ENCODE data around the gene ECE1. TPM values are rescaled to one million over a fixed set of nuclear protein-coding genes. Genes with fewer than 3 reads are reported as not detected.

Gene ECE1
- total RNA-seq, 1 experiment from 2014 or later: 192 TPM

- CTCF ChIA-PET: no interaction called here
Observed at GRCh38 chr1:21284206-21285054, 5.8 kb downstream of the ECE1 start.

GRCh38 chr1:21283524-21283923 is 6.7 kb downstream of the ECE1 start:
- CTCF ChIA-PET: no interaction called here

More at GRCh38 chr1:21284206-21285054, 5.8 kb downstream of the ECE1 start:
- no peak for ATAC-seq
- in situ Hi-C loops (cut with HindIII; ENCODE audit: low pct_unique_long_range_greater_than_20kb, low sequenced_read_pairs): no loop called here
- TF ChIP-seq REST (IDR thresholded peaks at IDR 0.05; ENCODE audit: insufficient read depth in 1 of 2, low read depth in 2 of 2, low read length in 1 of 2) (no peak), CTCF (IDR thresholded peaks at IDR 0.05) (no peak), TCF7L2 (IDR thresholded peaks at IDR 0.05; ENCODE audit: low read depth, low read length) (no peak), SIN3A (IDR thresholded peaks at IDR 0.05; ENCODE audit: borderline replicate concordance, insufficient read depth, low read depth, low read length) (no peak), POLR2AphosphoS5 (IDR thresholded peaks at IDR 0.05; ENCODE audit: low read depth, low read length) (no peak)
- no peak overlapping the region for H3K27ac ChIP-seq (ENCODE audit: low read length)
- no TSS peak for BruUV-seq (replicated peaks)
- intact Hi-C loops (cut with micrococcal nuclease; ENCODE audit: unreplicated experiment): no loop called here
- no peaks in the 10 kb centered on the region for H3K27me3 ChIP-seq (ENCODE audit: control insufficient read depth, insufficient read depth, low read length)
- no peak overlapping the region for H3K4me3 ChIP-seq (ENCODE audit: low read depth in 2 of 2, low read length in 2 of 2)
- H3K9me3 ChIP-seq (ENCODE audit: control insufficient read depth, insufficient read depth, low read depth, low read length): no peaks in the 10 kb centered on the region
- H3K4me1 ChIP-seq (ENCODE audit: control insufficient read depth, insufficient read depth, low read length): peaks cover 9% of the 10 kb centered on the region
- no peak for DNase-seq (ENCODE audit: low read depth, low spot score)
- POLR2A ChIA-PET: no interaction called here
- H3K36me3 ChIP-seq (ENCODE audit: control insufficient read depth, insufficient read depth, low read length): no peaks in the 10 kb centered on the region

More at GRCh38 chr1:21283524-21283923, 6.7 kb downstream of the ECE1 start:
- H3K4me3 ChIP-seq (ENCODE audit: low read depth in 2 of 2, low read length in 2 of 2): no peak overlapping the region
- H3K27me3 ChIP-seq (ENCODE audit: control insufficient read depth, insufficient read depth, low read length): no peaks in the 10 kb centered on the region
- DNase-seq (ENCODE audit: low read depth, low spot score) (no peak), ATAC-seq (no peak)
- TF ChIP-seq SIN3A (IDR thresholded peaks at IDR 0.05; ENCODE audit: borderline replicate concordance, insufficient read depth, low read depth, low read length): no peak
- TF ChIP-seq CTCF (IDR thresholded peaks at IDR 0.05): no peak
- no peak for TF ChIP-seq REST (IDR thresholded peaks at IDR 0.05; ENCODE audit: insufficient read depth in 1 of 2, low read depth in 2 of 2, low read length in 1 of 2)
- no peak for TF ChIP-seq TCF7L2 (IDR thresholded peaks at IDR 0.05; ENCODE audit: low read depth, low read length)
- TF ChIP-seq POLR2AphosphoS5 (IDR thresholded peaks at IDR 0.05; ENCODE audit: low read depth, low read length): no peak
- no TSS peak for BruUV-seq (replicated peaks)
- H3K27ac ChIP-seq (ENCODE audit: low read length): no peak overlapping the region
- in situ Hi-C loops (cut with HindIII; ENCODE audit: low pct_unique_long_range_greater_than_20kb, low sequenced_read_pairs) (no loop called here), intact Hi-C loops (cut with micrococcal nuclease; ENCODE audit: unreplicated experiment) (no loop called here)
- H3K9me3 ChIP-seq (ENCODE audit: control insufficient read depth, insufficient read depth, low read depth, low read length): no peaks in the 10 kb centered on the region
- POLR2A ChIA-PET: no interaction called here
- H3K4me1 ChIP-seq (ENCODE audit: control insufficient read depth, insufficient read depth, low read length): peaks cover 3% of the 10 kb centered on the region; the same call in 1 of the 2 replicates
- no peaks in the 10 kb centered on the region for H3K36me3 ChIP-seq (ENCODE audit: control insufficient read depth, insufficient read depth, low read length)
